Nucleus accumbens (tissue), 56 donors: ENCODE results near the gene C20orf141.
"Not testable (repeated sequence)": the region's sequence is repeated elsewhere in the genome, so short reads cannot be mapped to it uniquely, and the experiment has no call there.

ENCODE experiments used
- DNase-seq, 56 donors: peaks; one replicate each; lab custom pipeline; 2025; lab: John Stamatoyannopoulos, UW

C20orf141 gene

GRCh38 chr20:2817891-2818595 is 3.3 kb downstream of the C20orf141 start:
- no peak for DNase-seq

- DNase-seq, result no peak
These were observed 5.5 kb downstream of the C20orf141 start for GRCh38 chr20:2820084-2820895.

- DNase-seq, result no peak
These were observed 6.4 kb downstream of the C20orf141 start for GRCh38 chr20:2820896-2821869.

- no peak for DNase-seq
These were observed 7.3 kb downstream of the C20orf141 start for GRCh38 chr20:2822073-2822472.

GRCh38 chr20:2825761-2826160 is 11.0 kb downstream of the C20orf141 start:
- no peak for DNase-seq

- no peak for DNase-seq
These were observed 11.9 kb downstream of the C20orf141 start for GRCh38 chr20:2826655-2827054.

GRCh38 chr20:2829376-2829775 is 14.6 kb downstream of the C20orf141 start:
- DNase-seq, result no peak

- DNase-seq, result not testable (repeated sequence)
These were observed 16.4 kb downstream of the C20orf141 start for GRCh38 chr20:2831206-2831605.

GRCh38 chr20:2833761-2834160 is 19.0 kb downstream of the C20orf141 start:
- no peak for DNase-seq

GRCh38 chr20:2834401-2835110 is 19.8 kb downstream of the C20orf141 start:
- DNase-seq, result no peak

- DNase-seq, result no peak
These were observed 20.6 kb downstream of the C20orf141 start for GRCh38 chr20:2835331-2835796.

GRCh38 chr20:2836035-2836434 is 21.2 kb downstream of the C20orf141 start:
- DNase-seq, result no peak

- no peak for DNase-seq
These were observed 22.6 kb downstream of the C20orf141 start for GRCh38 chr20:2837221-2837960.

- DNase-seq, result no peak
These were observed 23.5 kb downstream of the C20orf141 start for GRCh38 chr20:2838170-2838797.

GRCh38 chr20:2838847-2839671 is 24.3 kb downstream of the C20orf141 start:
- DNase-seq, result no peak

- peak in 2 of 56 donors; percentile 12 to 26 for DNase-seq
These were observed 24.9 kb downstream of the C20orf141 start for GRCh38 chr20:2839732-2840137.

- peak in 55 of 56 donors; percentile 45 to 92 (median 82) for DNase-seq
These were observed 25.6 kb downstream of the C20orf141 start, which contains the start of the genes PCED1A and VPS16 for GRCh38 chr20:2840138-2840966. Gene PCED1A (minus strand): TSS chr20:2840655. CDS start chr20:2839912, 743 bp downstream. Gene VPS16 (plus strand): TSS chr20:2840745. CDS start chr20:2840775, 30 bp downstream.
